ENCODE data around the gene SMYD3.
"Not testable (repeated sequence)": the region's sequence is repeated elsewhere in the genome, so short reads cannot be mapped to it uniquely, and the experiment has no call there.

The SMYD3 gene

DNA sequence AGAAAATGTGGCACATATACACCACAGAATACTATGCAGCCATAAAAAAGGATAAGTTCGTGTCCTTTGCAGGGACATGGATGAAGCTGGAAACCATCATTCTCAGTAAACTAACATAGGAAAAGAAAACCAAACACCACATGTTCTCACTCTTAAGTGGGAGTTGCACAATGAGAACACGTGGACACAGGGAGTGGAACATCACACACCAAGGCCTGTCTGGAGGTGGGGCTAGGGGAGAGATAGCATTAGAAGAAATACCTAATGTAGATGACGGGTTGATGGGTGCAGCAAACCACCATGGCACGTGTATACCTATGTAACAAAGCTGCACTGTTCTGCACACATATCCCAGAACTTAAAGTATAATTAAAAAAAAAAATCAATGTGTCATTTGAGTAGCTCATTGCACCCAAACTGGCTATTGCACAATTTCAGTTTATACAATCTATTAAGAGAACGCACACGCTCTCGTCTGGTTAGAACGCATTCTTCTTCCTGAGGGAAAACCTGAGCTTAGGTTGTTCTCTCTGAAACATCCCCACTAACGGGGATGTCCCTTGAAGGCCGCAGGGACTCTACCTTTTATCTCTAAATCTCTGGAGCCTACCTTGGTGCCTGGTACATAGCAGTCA, 535.9 kb downstream of the SMYD3 start:
- DNase-seq, result not testable (repeated sequence)

DNA sequence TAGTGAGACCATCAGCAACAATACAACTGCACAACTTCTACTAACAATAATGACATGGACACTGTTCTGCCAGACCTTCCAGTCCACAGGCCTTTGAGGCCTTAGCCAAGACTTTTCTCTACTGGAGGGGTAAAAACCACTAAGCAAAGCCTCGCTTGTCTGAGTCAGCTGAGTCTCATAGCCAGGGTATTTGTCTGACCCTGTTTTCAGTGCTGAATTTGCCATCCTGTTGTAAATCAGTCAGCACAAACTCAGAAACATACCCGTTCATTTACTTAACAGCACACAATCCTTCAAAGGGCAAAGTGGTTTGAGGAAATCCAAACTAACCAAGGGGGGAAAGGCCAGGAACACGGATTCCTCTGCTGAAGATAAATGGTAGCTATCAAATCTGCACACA, 537.8 kb downstream of the SMYD3 start:
- DNase-seq, result no peak

DNA sequence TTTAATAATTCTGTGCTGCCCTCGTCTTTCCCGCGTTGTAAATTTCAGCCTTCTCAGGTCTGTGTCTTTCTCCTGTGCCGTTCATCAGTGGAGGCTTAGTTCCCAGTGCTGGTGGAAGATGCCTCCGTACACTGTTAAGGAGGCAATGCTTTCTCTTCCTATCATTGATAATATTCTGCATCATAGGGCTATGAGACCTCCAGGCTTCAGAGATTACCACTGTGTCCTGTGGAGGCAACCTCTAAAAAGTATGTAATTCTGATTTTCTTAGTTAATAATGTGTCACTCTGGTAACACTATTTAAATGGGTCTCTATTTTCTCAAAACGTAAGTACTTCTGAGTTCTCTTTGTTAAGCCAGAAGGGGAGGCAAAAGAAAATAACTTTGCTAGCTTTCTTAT, 538.3 kb downstream of the SMYD3 start:
- no peak for DNase-seq

DNA sequence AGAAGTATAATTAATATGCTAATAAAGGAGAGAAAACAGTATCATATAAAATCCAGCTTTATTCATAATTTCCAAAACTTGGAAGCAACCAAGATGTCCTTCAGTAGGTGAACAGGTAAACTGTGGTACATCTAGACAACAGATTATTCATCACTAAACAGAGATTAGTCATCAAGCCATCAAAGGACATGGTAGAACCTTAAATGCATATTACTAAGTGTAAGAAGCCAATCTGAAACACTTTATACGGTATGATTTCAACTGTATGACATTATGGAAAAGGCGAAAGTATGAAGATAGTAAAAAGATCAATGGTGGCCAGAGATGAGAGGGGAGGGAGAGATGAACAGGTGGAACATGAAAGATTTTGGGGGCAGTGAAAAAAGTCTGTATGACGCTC, 541.7 kb downstream of the SMYD3 start:
- DNase-seq, result no peak

DNA sequence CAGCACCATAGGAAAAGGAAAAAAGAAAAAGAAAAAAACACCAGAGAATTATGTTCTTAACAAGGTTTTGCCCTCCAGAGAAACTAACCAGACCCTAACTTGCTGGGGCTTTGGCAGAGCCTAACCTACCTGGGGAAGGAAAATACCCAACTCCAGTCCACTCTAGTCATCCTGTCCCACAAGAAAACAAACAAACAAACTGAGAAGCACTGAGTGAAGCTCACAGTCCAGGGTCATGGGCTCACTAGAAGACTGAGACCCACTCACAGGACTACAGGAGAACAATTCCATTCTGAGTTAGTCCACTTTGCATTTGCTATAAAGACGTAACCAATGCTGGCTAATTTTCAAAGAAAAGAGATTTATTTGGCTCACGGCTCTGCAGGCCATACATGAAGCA, 543.4 kb downstream of the SMYD3 start:
- no peak for DNase-seq

DNA sequence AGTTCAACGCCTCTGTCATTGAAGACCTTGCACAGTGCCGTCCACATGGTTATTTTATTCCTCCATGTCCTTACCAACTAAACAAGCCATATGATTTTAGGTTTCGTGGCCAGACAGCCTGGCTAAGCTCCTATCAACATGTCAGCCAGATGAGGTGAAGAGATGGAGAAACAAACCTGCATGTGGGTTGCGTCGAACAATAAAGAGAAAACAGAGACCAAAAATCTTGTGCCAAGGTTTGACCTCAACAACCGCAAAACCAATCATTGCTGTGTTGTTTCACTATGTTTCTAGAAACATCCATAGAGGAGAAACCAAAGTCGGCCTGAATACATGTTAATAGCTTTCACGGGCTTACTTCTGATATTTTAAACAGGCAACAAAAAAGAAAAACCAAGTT, 544.6 kb downstream of the SMYD3 start:
- no peak for DNase-seq

DNA sequence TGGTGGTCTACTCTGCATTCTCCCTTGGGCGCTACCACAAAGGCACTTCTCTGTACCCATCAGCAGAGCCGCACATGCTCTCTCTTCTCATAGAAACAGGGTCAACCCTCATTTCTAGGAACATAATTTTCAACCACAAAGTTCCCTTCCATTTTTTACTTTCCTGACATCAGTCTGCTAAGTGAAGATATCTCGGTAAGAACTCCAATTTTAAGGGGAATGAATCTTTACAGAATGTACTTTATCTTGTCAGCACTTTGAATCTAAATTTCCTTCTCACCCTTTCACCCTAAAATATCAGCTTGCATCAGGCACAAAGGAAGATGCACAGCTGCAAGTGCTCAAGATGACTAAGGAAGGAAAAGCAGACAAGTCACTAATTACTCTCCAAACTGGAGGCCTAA, 545.9 kb downstream of the SMYD3 start:
- no peak for DNase-seq

DNA sequence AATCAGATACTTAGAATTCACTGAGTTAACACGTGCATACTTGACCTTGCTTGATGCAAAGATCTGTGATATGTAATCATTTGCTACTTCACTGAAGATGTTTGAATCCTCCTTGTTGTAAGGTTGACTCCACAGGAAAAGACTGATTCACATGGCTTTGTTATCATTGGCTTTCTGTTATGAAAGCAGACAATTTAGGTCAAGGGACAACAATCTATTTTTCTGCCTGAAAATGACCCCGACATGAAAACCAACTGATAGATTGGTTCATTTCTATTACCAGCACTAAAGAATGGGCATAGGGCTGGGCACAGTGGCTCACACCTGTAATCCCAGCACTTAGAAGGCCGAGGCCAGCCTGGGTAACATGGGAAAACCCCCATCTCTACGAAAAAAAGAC, 546.9 kb downstream of the SMYD3 start:
- DNase-seq, result no peak

DNA sequence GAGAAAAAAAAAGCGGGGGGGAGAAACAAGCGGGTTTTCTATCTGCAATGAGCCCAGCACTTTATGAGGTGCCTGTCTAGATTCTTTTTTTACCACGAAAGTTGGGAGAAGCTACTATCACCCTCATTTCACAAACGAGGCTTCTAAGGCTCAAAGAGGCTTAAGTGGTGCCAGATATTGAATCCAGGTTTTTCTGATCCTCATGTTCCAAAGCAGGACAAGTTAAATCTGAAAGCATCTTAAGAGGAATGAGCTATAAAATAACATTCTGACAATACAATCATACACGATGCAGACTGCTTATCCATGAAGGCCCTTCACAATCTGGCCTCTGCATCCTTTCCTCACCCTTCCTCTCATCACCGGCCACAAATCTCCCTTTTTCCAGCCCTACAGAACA, 549.1 kb downstream of the SMYD3 start:
- DNase-seq, result no peak

DNA sequence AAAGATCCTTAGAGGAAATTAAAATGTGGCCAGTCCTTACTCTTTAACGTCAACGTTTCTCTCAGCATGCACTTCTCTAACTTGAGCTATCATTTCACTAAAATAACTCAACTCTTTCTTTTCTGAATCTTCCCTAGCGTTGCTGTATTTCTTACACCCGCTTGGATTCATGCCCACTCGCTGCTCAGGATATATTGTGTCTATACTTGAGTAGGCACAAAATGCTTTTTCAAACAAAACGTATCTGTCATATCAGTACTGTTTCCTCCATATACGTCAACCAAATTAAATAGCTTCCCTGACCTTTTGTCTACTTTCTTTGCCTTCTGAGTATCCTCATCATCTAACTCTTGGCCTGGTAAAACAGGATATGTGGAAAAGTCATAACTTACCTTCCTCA, 549.7 kb downstream of the SMYD3 start:
- DNase-seq, result no peak

DNA sequence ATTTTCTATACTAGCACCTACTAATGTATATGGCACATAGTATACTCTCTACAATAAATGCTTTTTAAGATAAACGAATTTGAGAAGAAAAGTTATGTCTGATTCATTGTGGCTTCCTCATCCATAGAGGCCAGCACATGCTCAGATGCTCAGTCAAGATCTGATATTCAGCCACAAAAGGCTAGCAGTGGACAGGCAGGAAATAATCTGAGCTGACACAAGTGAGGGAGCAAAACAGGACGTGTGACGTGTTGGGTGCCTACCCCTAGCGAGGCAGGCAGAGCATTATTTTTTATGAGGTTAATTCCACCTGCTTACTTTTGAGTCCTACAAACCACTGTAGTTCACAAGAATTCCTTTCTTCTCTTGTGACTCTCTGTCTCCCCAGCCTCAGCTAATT, 550.9 kb downstream of the SMYD3 start:
- no peak for DNase-seq

DNA sequence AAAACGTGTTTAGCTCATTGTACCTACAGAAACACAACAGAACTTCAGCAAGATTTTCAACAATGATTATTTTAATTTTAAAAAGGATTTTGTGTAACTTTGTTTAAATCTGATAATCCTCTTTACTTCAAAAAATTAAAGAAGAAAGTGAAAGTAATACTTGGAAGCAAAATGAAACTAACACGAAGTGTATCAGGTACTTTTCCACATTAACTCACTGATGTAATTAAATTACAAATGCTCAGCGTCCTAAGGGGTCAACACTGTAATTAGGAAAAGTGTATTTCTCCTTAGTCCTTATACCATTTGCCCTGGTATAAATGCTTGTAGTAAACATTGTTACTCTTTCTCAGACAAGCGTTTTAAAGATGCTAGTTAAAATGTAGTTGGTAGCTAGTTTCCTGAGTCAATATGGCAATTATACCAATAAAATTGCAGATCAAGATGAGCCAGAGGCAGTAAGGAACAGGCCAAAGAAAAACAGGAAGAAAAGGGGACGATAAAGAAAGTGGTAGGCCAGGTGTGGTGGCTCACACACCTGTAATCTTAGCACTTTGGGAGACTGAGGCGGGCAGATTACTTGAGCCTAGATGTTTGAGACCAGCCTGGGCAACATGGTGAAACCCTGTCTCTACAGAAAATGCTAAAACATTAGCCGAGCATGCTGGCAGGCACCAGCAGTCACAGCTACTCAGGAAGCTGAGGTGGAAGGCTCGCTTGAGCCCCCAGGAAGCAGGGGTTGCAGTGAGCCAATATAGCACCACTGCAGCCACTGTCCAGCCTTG, 553.0 kb downstream of the SMYD3 start:
- DNase-seq, result no peak

DNA sequence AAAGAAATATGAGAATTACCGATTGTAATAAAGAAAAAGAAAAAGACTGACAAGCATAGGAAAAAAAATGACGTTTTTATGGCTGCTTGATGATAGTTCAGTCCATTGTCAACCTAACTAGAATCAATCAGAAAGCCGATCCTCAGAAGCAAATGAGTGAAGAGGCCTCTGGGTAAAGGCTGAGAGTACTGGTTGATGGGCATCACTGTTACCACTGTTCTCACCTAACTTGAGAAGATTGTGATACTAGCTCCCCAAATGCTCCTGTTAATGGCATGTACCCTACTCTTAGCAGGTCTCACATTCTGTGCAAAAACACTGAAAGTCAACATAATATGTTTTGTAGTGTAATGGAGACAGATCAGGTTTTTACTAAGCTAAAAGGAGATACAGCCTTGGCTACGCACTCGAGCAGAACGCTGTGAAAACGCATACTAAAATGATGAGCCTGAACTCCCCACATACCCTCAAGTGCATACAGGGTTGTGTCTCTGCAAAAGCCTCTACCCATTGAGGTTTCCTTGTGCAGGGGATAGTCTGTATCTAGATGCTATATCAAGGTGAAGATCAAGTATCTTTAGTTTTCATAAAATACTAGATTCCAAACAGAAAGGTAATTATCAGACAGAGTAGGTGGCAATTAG, 554.6 kb downstream of the SMYD3 start:
- DNase-seq, result no peak

DNA sequence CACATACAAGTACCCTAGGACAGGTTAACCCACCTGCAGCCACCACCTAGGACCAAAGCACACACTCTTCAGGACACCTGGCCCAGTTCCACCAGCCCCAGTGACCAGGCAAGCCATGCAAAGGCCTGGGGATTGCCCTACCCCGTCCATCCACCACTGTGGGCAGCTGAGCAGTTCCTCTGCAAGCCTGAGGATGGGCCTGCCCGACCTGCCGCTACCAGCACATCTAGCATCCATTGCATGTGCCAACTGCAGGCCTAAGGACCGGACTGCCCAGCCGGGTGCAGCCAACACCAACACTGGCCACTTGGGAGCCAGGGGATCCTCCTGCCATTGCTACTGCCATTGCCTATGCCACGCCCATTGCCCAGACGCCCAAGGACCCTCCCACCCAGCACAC, 558.3 kb downstream of the SMYD3 start:
- no peak for DNase-seq

DNA sequence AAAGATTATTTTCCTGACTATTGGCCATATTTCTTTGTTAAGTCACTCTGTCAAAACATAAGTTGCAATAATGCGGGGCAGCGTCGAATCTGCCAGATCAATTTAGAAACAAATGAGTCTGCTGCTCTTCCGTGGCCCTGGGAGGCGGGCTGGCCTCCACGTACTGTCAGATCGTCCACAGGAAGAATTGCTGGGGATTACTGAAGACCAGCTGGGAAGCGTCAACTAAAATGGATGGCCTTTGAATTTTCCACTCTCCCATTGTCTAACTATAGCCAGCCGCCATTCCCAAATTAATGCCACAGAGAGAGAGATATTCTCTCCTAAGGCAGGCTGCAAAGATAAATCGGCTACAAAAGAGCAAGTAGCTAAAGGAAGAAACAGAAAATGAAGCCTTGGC, 560.2 kb downstream of the SMYD3 start:
- no peak for DNase-seq

DNA sequence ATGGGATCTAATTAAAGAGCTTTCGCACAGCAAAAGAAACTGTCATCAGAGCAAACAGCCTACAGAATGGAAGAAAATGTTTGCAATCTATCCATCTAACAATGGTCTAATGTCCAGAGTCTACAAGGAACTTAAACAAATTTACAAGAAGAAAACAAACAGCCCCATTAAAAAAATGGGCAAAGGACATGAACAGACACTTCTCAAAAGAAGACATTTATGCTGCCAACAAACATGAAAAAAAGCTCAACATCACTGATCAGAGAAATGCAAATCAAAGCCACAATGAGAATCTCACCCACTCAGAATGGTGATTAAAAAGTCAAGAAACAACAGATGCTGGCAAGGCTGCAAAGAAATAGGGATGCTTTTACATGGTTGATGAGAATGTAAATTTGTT, 561.9 kb downstream of the SMYD3 start:
- not testable (repeated sequence) for DNase-seq

DNA sequence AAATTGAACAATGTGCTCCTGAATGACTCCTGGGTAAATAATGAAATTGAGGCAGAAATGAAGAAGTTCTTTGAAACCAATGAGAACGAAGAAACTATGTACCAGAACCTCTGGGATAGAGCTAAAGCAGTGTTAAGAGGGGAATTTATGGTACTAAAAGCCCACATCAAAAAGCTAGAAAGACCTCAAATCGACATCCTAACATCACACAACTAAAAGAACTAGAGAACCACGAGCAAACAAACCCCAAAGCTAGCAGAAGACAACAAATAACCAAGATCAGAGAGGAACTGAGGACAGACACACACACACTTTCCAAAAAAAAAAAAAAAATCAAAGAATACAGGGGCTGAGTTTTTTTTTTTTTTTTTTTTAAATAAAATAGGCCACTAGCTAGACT, 564.2 kb downstream of the SMYD3 start:
- no peak for DNase-seq

DNA sequence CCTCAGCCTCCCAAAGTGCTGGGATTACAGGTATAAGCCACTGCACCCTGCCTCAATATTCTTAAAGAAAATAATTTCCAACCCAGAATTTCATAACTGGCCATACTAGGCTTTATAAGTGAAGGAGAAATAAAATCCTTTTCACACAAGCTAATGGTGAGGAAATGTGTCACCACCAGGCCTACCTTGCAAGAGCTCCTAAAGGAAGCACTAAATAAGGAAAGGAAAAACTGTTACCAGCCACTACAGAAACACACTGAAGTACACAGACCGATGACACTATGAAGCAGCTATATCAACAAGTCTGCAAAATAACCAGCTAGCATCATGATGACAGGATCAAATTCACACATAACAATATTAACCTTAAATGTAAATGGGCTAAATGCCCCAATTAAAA, 565.3 kb downstream of the SMYD3 start:
- not testable (repeated sequence) for DNase-seq

DNA sequence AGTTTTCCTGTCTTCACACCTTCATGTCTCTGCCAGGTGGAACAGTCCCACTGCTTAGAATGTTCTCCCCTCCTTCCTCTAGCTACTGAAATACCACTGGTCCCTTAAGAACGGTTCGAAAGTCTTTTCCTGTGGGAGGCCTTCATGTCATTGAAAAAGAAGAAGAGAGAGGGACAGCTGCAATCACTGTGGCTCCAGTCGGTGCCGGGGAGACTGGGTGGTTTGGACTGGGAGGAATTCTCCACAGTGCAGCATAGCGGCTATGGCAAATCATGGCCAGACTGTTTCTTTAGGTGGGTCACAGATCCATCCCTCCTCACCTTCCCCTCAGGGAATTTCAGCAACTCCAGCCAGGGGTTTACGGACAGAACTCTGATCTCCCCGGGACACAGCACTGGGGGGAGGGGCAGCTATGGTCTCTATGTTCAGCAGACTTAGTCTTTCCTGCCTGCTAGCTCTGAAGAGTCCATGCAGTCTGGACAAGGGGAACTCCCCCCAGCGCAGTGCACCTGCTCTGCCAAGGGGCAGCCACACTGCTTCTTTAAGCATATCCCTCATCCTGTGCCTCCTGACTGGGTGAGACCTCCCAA, 567.2 kb downstream of the SMYD3 start:
- DNase-seq, result no peak

DNA sequence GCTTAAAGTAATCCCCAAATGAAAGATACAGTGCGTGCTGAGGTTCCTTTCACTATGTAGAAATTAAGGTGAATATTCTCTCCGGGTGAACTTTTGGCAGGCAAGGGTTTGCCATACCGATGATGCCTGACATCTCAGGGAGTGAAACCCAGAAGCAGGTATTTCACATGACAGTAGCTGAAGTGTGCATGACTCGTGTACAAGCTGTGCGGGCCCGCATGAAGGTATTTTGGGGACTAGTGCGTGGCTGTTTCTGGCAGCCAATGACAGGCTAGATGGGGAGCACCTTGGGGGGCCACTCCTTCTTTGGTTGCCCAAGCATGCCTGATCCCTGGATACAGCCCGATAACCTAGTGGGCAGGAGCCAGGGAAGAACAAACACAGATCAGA, 569.0 kb downstream of the SMYD3 start:
- DNase-seq, result no peak

DNA sequence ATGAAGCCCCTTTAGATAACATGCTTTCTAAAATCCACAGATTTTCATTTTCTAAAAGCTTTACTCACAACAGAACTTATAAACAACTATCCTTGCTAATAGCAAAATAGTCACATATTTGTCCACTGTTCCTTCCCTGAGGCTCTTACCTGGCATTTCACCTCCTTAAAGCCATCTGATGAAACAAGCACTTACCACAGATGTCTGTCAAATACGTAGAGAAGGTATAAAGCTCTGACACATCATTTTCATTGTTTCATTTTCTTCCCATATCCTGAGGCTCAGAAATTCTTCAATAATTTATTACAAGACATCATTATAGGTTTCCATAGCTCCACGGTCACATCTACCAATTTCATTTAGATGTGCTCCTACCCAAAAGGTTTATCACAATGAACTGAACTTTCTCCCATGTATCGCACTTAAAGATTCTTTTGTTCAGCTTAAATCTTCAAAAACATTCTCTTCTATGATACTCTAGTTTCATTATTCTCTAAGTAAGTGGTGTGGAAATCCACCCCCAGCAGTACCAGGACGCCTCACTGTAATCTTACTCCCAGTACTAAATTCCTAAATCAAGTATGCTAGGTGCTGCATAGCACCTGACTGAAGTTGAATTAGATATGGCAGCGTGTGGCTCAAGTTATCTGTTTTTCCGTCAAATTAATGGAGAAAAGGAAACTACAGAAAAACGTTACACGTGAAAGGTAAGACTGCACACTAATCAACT, 569.6 kb downstream of the SMYD3 start:
- no peak for DNase-seq

DNA sequence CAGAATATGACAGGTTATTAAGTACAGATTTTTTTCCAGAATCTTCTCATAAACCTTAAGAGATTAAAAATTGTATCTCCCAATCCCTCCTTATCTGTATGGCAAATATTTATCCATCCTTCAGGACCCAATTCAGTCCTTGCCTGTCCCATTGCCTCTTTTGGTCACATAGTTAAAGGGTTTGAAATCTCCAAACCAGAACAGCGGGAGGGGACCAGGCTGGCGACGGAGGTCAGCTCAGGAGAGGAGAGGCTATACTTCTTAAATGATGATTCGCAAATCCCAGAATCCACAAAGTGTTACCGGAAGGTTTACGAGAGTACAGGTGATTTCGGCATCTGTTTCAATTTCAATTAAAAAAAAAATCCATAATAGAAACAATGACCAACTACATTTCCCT, 572.7 kb downstream of the SMYD3 start:
- no peak for DNase-seq

DNA sequence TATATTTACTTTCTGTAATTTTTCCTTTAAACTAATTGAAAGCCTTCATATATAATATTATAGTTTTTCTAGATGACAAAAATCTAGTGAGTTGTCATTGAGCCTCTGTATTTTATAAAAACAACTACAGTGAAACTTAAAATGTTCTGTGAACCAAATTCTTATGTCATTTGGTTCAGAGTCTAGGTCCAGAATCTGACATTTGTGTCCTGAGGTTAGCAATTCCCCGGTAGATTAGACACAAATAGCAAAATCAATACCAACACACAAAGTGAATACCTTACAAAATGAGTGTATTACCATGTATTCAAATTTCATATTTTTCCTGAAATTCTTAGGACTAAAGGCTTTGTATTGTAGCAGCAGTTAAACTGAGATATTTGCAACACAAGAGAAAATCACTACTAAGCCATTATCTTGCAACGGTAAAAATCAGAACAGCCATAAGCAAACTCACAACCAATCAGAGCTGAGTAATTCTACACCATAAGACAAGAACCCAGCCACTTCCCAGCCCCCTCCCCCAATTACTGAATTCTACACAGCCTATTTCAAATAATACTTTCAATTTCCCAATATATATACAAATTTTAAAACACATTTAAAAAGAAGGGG, 573.5 kb downstream of the SMYD3 start:
- no peak for DNase-seq
